HG03039 (cell line): ENCODE data around the gene DCPS.
"Not testable (repeated sequence)": the region's sequence is repeated elsewhere in the genome, so short reads cannot be mapped to it uniquely, and the experiment has no call there.

Source experiments
- ATAC-seq: cut with Tn5 transposase; IDR thresholded peaks from one replicate; pipeline ENCODE4 v1.9.1; 2021; ENCODE audit warnings: mild to moderate bottlenecking, moderate library complexity; ENCODE audit not compliant: unreplicated experiment

DCPS gene

DNA sequence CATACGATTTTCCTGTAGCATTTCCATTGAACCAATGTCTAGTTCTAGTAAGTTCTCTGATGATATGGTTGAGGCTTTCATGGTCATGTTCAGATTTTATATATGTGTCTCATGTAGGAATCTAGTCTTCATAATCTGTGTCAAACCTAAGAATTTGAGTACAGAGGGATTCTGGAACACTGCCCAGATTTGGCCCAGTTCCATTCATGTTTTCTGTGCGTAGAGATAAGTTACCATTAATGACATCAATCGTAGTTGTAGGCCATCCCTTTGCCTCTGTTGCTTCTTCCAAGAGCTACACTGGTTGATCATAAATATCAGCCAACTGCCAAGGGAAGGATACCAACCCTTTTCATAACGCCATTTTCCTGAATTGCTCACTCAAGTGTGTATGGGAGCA lies 74.9 kb downstream of the DCPS start:
- no peak for ATAC-seq

DNA sequence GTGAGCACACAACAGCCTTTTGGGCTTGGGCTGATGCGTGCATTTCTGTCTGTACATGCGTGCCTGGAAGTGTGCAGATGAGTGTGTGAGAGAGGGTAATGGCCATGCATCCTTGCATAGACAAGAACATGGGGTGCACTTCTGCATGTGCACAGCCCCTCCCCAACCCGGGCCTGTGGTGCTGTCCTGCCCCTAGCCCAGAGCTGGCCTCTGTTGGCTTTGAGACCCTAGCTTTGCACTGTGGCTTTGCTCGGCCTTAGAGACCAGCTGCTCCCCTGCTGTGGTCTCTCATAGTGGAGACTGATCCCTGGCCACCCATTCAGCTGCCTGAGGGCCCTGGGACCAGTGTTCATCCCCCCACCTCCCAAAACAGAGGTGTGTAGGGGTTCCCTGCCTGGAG lies 77.0 kb downstream of the DCPS start:
- ATAC-seq = no peak

DNA sequence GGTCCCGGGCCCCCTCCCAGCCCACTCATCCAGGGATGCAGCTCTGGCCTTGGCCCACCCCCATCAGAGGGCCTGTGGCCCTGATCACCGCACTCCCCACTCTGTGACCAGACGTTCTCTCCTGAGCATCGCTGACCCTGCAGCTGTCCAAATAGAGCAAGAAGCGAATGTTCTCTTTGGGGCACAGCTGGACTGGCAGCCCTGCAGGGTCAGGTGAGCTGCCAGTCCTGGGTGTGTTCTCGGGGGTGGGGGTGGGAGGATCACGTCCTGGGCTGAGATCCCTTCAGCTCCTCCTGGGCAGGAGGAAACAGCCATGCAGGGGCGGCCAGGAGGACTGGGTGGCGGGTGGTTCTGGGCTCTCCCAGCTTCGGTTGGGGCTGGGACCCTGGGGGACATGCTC lies 78.1 kb downstream of the DCPS start:
- not testable (repeated sequence) for ATAC-seq

DNA sequence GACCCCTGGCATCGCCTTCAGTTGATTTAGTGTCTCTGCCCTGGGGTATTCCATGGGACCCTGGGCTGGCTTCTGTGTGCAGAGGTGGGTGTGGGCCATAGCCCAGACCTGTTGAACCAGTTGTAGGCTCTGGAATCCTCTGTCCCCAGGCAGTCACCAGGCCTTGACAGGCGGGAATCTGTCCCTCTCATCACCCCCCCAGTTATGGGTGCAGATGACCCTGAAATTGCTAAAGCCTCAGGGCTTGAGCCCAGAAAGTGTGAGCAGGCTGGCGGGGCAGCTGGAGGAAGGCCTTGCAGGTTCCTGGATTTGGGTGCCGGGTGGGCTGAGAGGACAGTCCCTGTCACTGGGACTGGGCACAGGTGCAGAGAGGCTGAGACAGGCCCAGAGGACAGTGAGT lies 78.8 kb downstream of the DCPS start:
- not testable (repeated sequence) for ATAC-seq

DNA sequence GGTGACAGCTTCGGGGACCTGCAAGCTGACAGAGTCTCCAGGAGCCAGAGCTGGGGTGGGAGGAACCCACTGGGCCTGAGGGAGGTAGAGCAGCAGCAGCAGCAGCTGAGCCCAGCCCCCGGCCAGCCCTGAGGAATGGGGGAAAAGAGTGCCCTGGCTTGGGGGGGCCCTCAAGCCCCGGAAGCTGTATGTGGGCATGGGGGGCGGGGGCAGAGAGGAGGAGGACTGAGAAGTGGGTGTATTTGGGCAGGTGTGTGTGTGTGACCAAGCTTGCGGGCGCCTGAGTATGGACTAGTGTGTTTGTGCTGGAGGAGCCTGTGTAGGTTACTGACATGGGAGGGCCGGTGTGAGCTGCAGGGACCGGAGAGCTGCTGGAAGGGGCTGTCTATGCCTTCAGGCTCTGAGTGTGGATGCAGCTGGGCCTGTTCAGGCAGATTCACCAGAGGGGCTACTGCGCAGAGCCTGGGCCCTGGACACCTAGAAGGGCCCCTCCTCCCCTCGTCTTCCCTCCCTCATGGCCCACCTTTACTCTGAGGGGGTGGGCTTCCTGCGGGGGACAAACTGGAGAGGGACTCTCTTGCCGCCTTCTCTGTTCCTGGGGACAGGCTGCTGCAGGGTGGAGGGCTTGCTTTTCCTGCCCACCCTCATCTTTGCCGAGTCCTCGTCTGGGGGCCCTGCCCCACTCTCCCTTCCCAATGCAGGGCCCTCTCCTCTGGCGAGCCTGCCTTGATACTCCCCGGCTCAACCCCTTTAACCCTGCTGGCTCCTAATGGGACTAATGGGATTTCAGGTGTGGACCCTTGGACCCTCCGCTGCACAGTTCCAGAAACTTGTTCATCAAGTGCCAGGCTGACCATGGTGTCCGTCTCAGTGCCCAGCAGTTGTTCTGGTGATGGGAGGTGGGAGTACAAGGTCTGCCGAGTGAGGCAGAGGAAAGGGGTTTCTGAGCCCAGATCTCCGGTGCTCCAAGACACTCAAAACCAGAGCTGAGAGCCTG lies 79.8 kb downstream of the DCPS start:
- no peak for ATAC-seq

DNA sequence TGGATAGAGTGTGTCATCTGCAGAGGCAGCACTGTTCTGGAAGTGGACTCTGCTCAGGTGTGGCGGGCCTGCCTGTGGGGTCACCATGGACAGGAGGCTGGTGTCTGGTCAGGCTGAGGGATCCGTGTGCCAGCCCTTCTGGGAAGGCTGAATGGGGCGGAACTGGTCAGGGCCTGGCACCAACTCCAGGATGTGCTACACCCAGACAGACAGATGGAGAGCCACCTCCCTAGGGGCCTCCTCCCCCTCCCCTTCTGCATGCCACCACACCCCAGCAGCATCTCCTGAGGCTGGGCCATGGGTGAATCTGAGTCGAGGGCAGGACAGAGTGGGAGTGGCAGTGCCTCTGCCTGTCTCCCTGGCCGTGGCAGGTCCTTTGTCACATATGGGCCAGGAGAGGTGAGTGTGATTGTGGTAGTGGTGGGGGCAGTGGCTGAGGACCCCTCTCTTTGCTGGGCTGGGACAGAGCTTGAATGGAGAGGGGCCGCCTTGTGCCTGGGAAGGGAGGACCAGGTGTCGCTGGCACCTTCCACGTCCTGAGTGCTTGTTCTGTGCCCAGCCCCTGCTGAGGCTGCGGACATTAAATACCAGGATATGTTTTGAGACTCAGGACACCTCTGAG lies 80.7 kb downstream of the DCPS start:
- no peak for ATAC-seq

DNA sequence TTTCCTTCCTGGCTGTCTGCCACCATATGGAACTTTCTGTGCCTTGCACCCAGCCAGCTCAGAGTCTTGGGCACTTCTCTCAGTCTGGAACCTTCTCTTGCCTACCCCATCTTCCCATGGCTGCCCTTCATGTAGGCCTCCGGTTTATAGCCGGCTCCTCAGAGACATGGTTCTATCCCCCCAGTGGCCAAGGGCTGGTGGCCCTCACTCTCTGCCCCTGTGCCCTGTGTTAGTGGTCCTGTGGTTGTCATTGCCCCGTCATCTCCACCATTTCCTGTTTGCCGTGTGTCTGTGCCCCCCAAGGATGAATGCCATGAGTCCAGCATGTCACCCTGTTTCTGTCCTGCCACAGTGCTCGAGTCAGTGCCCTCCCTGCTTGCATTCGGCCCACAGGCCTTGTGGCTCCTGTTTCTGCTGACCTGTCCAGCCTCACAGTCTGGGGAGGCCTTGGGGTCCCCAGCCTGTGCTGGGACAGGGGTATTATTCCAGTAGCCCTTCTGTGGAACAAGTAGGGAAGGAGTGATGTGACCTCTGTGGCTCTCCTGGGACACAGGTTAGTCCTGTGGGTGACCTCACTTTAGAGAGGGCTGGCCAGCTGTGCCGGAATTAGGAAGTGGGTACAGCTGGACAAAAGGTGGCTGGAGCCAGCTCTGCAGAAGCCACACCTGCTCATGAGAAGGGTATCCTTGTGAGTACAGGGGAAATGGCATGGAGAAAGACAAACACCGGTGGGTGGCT lies 82.3 kb downstream of the DCPS start:
- ATAC-seq = no peak

DNA sequence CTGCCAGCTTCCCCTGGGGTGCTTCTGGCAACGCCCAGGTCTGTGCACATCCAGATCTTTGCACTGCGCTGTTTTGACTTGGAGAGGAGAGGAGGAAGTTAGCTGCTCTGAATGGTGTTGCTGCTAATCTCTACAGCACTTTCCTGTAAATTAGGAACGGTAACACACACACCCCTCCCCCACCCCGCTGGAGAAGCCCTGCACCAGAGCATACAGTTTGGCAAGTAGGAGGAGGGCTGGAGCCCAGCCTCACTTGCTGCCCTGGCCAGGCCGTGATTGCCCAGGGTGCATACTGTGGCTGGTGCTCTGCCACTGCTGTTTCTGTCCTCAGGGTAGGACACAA lies 82.8 kb downstream of the DCPS start:
- not testable (repeated sequence) for ATAC-seq

DNA sequence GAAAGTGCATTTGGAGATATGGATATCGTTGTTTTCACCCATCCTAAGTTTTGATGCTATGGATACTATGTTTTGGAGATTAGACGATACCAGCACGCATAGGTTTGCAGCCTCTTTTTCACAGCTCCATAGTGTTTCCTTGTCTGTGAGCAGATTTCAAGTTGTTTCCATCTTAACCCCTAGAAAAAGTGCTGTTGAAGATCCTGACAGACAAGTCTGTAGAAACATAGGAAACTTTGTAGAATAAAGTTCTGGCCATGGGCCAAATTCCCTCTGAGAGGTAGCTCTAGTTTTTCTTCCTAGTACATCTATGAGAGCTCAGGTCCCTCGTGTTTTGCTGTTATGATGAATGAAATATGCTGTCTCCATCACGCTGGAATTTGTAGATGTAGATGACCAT lies 84.0 kb downstream of the DCPS start:
- ATAC-seq = no peak

DNA sequence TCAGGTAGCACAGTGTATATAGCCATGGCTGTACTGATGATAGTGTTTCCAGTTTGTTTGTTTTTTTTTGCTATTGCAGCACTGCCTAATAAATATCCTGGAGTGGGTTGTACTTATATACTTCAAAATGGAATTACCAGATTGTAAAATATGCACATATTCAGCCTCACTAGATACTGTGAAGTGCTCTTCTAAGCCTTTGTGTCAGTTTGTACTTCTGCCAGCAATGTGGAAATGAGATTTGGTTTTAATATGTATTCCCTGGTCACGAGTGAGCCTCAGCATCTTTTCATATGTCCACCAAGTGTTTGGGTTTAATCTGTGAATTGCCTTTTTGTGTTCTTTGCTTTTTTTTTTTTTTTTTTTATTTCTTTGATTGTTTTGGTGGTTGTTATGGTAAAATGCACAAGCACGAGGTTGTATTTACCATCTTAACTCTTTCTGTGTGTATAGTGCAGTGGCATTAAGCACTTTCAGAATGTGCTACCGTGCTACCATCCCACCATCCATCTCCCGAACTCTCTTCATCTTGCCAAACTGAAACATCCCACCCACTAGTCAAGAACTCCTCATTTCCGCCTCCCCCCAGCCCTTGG lies 86.5 kb downstream of the DCPS start:
- no peak for ATAC-seq

DNA sequence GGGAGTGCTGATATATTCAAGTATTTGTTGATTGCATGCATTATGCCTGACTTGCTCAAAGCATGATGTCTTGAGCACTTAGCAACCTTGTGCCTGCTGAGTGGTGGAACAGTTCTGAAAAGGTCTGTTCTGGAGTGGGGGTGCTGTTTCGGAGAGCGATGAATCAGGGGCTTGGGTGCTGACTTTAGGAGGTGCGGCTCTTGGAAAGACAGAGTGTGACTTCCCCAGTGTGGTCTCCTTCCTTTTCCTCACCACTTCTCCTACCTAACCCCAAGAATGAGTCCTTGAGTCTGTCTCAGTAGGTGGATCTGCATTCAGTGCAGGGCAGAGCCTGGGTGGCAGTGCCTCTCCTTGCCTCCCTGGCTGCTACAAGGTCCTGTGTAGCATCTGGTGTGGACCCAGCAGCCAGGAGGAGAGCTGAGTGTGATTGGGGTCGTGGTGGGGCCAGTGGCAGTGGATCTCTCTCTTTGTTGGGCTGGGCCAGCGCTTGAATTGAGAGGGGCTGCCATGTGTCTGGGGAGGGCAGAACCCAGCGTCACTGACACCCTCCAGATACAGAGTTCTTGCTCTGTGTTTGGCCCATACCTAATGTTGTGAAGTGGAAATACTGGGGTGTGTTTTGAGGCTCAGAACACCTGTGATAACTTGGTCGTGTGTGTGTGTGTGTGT lies 87.6 kb downstream of the DCPS start:
- ATAC-seq = no peak

DNA sequence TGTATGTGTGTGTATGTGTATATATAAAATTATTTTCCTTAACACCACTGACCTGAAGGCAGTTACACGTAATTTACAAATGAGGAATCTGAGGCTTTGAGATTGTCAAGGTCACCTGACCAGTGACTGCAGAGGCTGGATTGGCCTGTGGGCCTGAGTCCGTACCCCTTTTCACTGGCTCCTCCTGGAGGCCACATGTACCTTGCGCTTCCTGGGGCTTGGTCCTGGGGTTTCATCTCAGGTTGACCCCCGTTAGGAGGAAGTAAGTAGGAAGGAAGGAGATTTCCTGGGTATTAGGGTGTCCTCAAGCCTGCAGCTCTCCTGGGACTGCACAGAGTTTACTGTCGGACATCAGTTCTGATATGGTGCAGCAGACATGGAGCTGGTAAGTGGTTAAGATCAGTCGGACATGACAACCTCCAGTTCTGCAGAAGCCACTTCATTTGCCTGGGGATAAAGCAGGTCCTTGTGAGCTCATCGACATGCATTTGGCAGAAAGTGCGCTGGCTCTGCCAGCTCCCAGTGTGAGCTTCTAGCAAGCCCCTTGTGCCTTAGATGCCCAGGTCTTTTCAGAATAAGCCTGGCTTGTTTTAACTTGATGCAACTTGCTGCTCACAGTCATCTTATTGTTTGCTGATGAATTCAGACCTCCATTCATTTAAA lies 88.2 kb downstream of the DCPS start:
- ATAC-seq = no peak

DNA sequence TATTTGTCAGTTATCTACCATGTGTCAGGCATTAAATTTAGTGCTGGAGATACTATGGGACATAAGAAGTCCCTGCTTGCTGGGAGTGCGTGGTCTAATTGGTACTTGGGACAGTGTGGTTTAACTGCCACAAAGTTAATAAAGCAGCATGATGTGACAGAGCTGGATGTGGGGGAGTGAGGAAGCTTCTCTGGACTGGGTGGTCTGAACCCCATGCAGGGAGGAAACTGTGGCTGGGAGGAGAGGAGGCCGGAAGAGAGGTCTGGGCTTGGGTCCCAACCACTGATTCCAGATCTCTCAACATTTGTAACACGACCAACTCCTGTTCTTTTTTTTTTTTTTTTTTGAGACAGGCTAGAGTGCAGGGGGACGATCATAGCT lies 88.8 kb downstream of the DCPS start:
- no peak for ATAC-seq

DNA sequence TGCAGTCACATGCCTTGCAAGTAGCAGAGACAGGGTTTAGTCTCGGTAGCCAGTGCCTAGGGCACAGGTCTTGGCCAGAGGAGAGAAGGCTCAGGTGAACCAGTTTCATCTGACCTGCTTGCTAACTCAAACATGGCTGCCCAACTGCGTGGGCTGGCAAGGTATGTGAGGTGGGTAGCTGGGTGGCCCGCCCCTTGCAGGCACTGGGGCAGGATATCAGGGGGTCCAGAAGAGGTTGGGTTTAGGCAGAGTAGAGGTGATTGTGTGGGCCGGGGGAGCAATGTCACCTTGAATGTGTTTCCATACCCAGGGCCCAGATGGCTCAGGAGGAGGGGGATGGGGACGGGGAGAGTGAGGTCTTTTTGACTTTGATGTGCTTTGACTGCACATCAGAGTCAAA lies 89.3 kb downstream of the DCPS start:
- no peak for ATAC-seq

DNA sequence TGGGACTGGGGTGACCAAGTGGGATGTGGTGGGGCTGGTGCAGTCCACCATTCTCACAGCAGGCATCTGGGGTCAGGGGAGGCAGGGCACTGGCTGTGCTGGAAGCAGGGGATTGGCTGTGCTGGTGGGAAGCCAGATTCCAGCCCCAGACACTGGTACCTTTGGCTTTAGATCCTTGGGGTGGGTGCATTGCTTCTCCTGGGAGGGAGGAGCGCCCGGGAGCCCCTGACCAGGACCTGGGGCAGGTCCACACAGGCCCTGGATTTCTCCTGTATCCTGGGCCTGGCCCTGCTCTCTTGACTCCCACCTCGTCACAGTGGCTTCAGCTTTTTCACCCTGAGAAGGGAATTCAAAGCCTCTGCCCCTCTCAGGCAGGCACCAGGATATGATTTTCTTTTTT lies 90.2 kb downstream of the DCPS start:
- ATAC-seq = no peak

DNA sequence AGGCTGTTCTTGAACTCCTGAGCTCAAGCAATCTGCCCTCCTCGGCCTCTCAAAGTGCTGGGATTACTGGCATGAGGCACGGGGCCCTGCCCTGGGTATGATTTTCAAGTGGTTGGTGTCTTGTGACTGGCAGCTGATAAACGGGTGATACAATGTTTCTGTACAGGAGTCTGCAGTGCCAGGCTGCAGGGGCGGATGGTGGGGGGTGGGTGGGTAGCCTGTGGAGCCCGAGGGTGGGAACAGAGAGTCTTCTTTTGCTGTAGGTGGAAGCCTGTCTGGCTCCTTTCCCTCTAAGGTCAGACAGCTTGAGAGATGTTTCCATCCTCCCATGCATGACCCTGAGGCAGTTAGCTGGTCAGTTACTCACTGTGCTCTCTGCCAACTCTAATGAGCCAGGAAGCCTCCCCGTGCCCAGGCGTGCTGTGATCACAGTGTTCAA lies 90.8 kb downstream of the DCPS start:
- not testable (repeated sequence) for ATAC-seq
